Lung (tissue), 12 donors: ENCODE results near the gene PYCARD. TPM values are rescaled to one million over a fixed set of nuclear protein-coding genes. Genes with fewer than 3 reads are reported as not detected.

ENCODE experiments used
- ATAC-seq: fragments of 200-7000 bp; cut with Tn5 transposase; one replicate; pipeline ENCODE4 v1.9.1; 2020; ENCODE audit warnings: moderate number of reproducible peaks; ENCODE audit not compliant: insufficient read depth, low FRiP score
- DNase-seq, 3 donors: peaks; one replicate each; pipeline ENCODE4 v3.0.0-alpha.2; 2013 to 2017
- H3K27ac ChIP-seq, 2 donors: one replicate each; pipeline ENCODE4 v1.5.1; 2013; ENCODE audit warnings: mild to moderate bottlenecking in 2 of 2, moderate library complexity in 2 of 2, control low read depth in 1 of 2, inconsistent platforms in 1 of 2, low read depth in 1 of 2, low read length in 1 of 2
- H3K27me3 ChIP-seq, 3 donors: one replicate each; pipeline ENCODE4 v1.5.1; 2013; ENCODE audit warnings: low read length in 2 of 3; ENCODE audit not compliant: control insufficient read depth in 3 of 3, insufficient read depth in 3 of 3
- H3K36me3 ChIP-seq, 4 donors: one replicate each; pipeline ENCODE4 v1.5.1; 2013; ENCODE audit warnings: low read length in 4 of 4, mild to moderate bottlenecking in 1 of 4, moderate library complexity in 1 of 4; ENCODE audit not compliant: control insufficient read depth in 4 of 4, insufficient read depth in 4 of 4
- H3K4me1 ChIP-seq, 5 donors: one replicate each; pipeline ENCODE4 v1.5.1; 2013; ENCODE audit warnings: low read length in 5 of 5, mild to moderate bottlenecking in 2 of 5, moderate library complexity in 1 of 5; ENCODE audit not compliant: control insufficient read depth in 5 of 5, insufficient read depth in 5 of 5
- H3K4me3 ChIP-seq: one replicate; pipeline ENCODE4 v1.5.1; 2013; ENCODE audit warnings: mild to moderate bottlenecking, control low read depth, moderate library complexity
- H3K9ac ChIP-seq, 2 donors: one replicate each; pipeline ENCODE4 v1.5.1; 2013; ENCODE audit warnings: low read length in 2 of 2, control low read depth in 1 of 2; ENCODE audit not compliant: insufficient read depth in 1 of 2
- H3K9me3 ChIP-seq, 4 donors: one replicate each; pipeline ENCODE4 v1.5.1; 2013; ENCODE audit warnings: low read length in 3 of 4, mild to moderate bottlenecking in 1 of 4, moderate library complexity in 1 of 4; ENCODE audit not compliant: control insufficient read depth in 4 of 4, insufficient read depth in 3 of 4
- CTCF ChIP-seq: IDR thresholded peaks from 2 replicates; pipeline ENCODE4 v1.5.1; 2012; ENCODE audit warnings: mild to moderate bottlenecking; ENCODE audit errors: control extremely low read depth, extremely low read depth
- WGBS, 2 donors: extraction: QIAGEN DNeasy Blood & Tissue Kit; methylation state at CpG; one replicate each; pipeline ENCODE4 v1.1.7; 2013; 5-methylcytosine and 5-hydroxymethylcytosine counted together
- polyA plus RNA-seq, 2 donors: library from polyadenylated mRNA; stranded (reverse); fragments of 200-250 nt; gene quantifications; one replicate each; pipeline ENCODE4 v1.2.1, GENCODE V29; 2013
- total RNA-seq, 2 donors: library from RNA; depleted of rRNA in 1 of 2; stranded (reverse); fragments of >200 nt in 1 of 2; gene quantifications; one replicate each; pipeline ENCODE4 v1.2.1, GENCODE V29; 2014 to 2021
- donor health status: control.
- donor health status: control.
- donor health status: Bipolar disorder and iron deficiency.
- donor health status: healthy.
- donor health status: DM: yes; HTN: yes; CAD: no.

The PYCARD gene
- total and polyA plus RNA-seq, 4 donors = 24.1 to 119 (median 70.1) TPM

- Histone ChIP-seq H3K27me3 (no peaks in the 10 kb centered on the region), H3K9ac (peak overlapping the region; percentile 73 to 96), H3K4me3 (peak overlapping the region; percentile 82), H3K27ac (peak overlapping the region; percentile 95 to 97), H3K9me3 (no peaks in the 10 kb centered on the region), H3K4me1 (peaks cover 10 to 34% (median 11%) of the 10 kb centered on the region in 5 donors), H3K36me3 (peaks cover 25 to 36% (median 31%) of the 10 kb centered on the region in 4 donors)
- DNase-seq (peak in 2 of 3 donors; percentile 25 to 34), ATAC-seq (no peak)
- 4 to 5% methylated on average over 31 of the region's 31 CpGs for whole genome bisulfite sequencing, 2 donors
- TF ChIP-seq CTCF = no peak
Measured at GRCh38 chr16:31181102-31181830, 21.3 kb downstream of the PYCARD start.

- Histone ChIP-seq H3K36me3 (peaks cover 12 to 22% (median 18%) of the 10 kb centered on the region in 4 donors), H3K27me3 (no peaks in the 10 kb centered on the region), H3K27ac (peak within 1 kb of the TSS; percentile 95 to 97), H3K9ac (peak within 1 kb of the TSS; percentile 96 to 98), H3K4me3 (peak within 1 kb of the TSS; percentile 82), H3K9me3 (no peaks in the 10 kb centered on the region), H3K4me1 (peaks cover 8 to 34% (median 11%) of the 10 kb centered on the region in 5 donors)
- TF ChIP-seq CTCF = no peak
- DNase-seq (peak; percentile 94 to 97 (median 96)), ATAC-seq (peak; percentile 88)
- WGBS, 2 donors = 0% methylated on average over 69 of the region's 69 CpGs
Measured at GRCh38 chr16:31179747-31180459, 22.7 kb downstream of the PYCARD start, which contains the start of gene FUS. Gene FUS (plus strand): TSS chr16:31180139. CDS start chr16:31180215, 76 bp downstream.

- Histone ChIP-seq H3K4me1 (peaks cover 8 to 34% (median 11%) of the 10 kb centered on the region in 5 donors), H3K4me3 (peak overlapping the region; percentile 72), H3K27me3 (no peaks in the 10 kb centered on the region), H3K9me3 (no peaks in the 10 kb centered on the region), H3K27ac (peak overlapping the region; percentile 90 to 95), H3K9ac (peak overlapping the region; percentile 63 to 96), H3K36me3 (peaks cover 10 to 19% (median 15%) of the 10 kb centered on the region in 4 donors)
- no peak for TF ChIP-seq CTCF
- no peak for ATAC-seq
- WGBS, 2 donors = 2% methylated on average over 27 of the region's 27 CpGs
- no peak for DNase-seq
Measured at GRCh38 chr16:31179219-31179746, 23.3 kb downstream of the PYCARD start.
